Stimulated activated CD8-positive, alpha-beta memory T cell treated with anti-CD3 and anti-CD28 coated beads, Interleukin-12 subunit alpha, Interleukin-12 subunit beta, amount 100 ng/mL, for 1 hour (primary cell): Measurements from ENCODE around the gene CDAN1.
"Not testable (repeated sequence)": the region's sequence is repeated elsewhere in the genome, so short reads cannot be mapped to it uniquely, and the experiment has no call there.

ENCODE experiments used
- DNase-seq: peaks from one replicate; pipeline ENCODE4 v3.0.0-alpha.2; 2020; ENCODE audit warnings: low read depth

Gene CDAN1

DNA sequence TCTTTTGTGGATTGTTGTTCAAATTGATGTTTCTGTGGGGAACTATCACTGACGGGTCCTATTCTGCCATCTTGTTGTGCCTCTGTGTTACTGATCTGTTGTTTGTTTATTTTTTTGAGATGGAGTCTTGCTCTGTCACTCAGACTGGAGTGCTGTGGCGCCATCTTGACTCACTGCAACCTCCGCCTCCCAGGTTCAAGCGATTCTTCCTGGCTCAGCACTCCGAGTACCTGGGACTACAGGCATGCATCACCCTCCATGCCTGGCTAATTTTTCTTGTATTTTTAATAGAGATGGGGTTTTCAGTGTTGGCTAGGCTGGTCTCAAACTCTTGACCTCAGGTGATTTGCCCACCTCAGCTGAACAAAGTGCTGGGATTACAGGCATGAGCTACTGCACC is 31.6 kb downstream of the CDAN1 start:
- no peak for DNase-seq

DNA sequence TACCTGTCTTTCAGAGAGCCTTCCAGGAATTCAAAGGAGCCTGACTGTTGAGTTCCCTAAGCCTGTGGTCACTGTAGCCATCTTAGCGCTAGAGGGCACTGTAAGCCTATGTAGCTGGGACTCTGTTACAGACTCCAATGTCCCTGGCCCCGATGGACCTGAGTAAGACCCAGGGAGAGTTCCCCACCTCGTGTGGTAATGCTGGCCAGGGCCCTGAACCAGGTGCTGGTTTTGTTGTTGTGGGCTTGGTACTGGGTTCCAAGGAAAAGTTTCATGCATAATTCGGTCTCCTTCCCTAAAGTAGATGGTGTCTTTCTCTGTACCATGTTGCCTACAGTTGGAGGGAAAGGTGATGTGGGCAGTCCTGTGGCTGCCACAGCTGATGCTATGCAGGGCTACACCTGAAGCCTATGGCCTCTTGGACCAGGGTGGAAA is 32.4 kb downstream of the CDAN1 start:
- DNase-seq: peak; percentile 32

DNA sequence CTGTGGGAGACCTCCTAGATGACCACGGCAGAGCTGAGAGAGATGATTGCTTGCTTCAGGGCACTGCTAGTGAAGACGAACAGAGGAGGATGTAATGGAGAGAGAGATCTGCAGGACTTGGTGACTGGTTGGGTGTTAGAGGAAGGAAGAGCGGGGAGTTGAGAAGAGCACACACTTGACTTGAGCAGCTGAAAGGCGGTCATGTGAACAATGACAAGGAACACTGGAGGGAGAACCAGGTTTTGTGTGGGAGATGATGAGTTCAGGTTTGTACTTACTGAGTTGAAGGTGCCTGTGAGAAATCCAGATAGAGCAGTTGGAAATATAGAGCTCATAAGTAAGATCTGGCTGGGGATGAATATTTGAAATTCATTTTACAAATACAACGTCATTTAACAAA is 40.3 kb downstream of the CDAN1 start:
- no peak for DNase-seq

DNA sequence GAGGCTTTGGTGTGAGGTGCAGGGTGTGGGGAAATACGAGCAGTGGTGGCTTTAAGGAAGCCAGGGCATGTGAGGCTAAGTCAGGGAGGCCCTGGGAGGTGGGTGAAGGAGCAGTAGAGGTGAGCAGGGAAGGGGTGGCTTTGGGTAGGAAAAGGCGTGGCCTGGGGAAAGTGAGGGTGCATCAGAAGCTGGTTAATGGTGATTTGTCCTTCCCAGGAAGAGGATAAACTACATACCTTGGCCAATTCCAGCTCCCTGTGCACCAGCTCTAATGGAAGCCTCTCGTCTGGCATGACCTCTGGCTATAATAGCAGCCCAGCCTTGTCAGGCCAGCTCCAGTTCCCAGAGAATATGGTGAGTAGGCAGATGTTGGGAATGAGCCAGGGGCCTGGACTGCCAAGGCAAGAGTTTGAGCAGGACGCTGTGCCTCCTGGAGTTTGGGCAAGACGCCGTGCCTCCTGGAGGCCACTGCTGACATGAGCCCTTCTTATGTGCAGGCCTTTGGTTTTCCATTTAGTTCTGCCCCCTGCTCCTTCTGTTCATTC is 41.3 kb downstream of the CDAN1 start:
- no peak for DNase-seq

DNA sequence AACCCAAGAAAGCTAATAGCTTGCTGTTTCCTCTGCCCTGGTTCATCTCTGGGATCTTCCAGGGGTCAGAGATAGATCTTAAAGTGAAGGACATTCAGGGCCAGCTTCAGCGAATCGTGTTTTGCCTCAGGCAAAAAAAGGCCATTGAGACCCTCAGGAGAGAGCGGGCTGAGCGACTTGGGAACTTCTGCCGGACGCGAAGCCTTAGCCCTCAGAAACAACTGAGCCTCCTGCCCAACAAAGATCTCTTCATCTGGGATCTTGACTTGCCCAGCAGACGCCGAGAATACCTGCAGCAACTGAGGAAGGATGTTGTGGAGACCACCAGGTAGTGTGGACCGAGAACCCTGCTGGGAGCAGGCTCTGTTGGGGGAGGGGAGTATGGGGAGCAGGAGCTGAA is 42.5 kb downstream of the CDAN1 start:
- no peak for DNase-seq

DNA sequence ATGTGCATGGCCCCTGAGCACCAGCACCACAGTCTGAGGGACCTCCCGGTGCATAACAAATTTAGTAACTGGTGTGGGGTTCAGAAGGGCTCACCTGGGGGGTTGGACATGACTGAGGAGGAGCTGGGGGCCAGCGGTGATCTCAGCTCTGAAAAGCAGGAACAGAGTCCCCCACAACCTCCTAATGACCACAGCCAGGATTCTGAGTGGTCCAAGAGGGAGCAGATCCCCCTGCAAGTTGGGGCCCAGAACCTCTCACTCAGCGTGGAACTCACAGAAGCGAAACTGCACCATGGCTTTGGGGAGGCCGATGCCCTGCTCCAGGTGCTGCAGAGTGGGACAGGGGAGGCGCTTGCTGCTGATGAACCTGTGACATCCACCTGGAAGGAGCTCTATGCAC is 43.0 kb downstream of the CDAN1 start:
- no peak for DNase-seq

DNA sequence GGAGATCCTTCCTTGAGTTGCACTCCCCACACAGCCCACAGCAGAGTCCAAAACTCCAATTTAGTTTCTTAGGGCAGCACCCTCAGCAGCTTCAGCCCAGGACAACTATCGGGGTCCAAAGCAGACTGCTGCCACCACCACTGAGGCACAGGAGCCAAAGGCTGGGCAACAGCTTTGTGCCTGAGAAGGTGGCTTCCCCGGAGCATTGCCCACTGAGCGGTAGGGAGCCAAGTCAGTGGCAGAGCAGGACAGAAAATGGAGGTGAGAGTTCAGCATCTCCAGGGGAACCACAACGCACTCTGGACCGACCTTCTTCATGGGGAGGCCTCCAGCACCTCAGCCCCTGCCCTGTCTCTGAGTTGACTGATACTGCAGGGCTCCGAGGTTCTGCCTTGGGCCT is 43.4 kb downstream of the CDAN1 start:
- no peak for DNase-seq

DNA sequence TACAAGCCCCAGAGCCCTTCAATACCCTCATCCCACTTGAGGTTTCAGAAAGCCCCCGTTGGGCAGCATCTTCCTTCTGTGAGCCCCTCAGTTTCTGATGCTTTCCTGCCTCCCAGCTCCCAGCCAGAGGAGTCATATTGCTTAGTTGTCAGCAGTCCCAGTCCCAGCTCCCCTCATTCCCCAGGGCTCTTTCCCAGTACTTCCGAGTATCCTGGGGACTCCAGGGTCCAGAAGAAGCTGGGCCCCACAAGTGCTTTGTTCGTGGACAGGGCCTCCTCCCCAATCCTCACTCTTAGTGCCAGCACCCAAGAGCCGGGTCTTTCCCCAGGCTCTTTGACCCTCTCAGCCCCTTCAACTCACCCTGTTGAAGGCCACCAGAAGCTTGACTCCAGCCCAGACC is 43.9 kb downstream of the CDAN1 start:
- DNase-seq: no peak

DNA sequence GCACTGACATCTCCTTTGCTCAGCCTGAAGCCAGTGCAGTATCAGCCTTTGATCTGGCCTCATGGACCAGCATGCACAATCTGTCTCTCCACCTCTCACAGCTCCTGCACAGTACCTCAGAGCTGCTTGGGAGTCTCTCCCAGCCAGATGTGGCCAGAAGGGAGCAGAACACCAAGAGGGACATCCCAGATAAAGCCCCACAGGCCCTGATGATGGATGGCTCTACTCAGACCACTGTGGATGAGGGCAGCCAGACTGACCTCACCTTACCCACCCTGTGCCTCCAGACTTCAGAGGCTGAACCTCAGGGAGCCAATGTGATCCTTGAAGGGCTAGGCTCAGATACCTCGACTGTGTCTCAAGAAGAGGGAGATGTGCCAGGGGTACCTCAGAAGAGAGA is 44.4 kb downstream of the CDAN1 start:
- DNase-seq: no peak

DNA sequence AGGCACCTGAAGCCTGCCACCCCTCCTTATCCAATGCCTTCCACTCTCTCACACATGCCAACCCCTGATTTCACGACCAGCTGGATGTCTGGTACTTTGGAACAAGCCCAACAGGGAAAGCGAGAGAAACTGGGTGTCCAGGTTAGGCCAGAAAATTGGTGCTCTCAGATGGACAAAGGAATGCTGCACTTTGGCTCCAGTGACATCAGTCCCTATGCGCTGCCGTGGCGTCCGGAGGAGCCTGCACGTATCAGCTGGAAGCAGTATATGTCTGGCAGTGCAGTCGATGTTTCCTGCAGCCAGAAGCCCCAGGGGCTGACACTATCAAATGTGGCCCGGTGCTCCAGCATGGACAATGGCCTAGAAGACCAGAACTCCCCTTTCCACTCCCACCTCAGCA is 45.2 kb downstream of the CDAN1 start:
- no peak for DNase-seq

DNA sequence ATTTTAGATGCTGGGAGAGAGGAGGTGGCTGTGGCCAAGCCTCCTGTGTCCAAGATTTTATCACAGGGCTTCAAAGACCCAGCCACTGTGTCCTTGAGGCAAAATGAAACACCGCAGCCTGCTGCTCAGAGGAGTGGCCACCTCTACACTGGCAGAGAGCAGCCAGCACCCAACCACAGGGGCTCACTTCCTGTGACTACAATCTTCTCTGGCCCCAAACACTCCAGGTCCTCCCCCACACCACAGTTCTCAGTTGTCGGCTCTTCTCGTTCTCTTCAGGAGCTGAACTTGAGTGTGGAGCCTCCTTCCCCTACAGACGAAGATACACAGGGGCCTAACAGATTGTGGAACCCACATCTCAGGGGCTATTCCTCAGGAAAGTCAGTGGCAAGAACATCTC is 45.6 kb downstream of the CDAN1 start:
- DNase-seq: no peak

DNA sequence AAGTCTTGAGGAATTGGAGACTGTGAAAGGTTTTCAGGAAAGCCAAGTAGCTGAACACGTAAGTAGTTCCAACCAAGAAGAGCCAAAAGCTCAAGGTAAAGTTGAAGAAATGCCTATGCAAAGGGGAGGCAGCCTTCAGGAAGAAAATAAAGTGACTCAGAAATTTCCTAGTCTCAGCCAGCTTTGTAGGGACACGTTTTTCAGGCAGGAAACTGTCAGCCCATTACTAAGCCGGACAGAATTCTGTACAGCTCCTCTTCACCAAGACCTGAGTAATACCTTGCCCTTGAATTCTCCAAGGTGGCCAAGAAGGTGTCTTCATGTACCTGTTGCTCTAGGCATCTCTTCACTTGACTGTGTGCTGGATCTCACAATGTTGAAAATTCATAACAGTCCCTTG is 48.6 kb downstream of the CDAN1 start:
- DNase-seq: no peak

DNA sequence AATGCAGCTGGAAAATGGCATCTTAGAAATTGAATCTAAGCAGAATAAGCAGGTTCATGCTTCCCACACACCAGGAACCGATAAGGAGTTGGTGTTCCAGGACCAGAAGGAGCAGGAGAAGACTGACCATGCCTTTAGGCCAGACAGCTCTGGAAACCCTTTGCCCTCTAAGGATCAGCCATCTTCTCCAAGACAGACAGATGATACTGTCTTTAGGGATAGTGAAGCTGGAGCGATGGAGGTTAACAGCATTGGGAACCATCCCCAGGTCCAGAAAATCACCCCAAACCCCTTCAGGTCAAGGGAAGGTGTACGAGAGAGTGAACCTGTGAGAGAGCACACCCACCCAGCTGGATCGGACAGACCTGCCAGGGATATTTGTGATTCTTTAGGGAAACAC is 49.2 kb downstream of the CDAN1 start:
- no peak for DNase-seq

DNA sequence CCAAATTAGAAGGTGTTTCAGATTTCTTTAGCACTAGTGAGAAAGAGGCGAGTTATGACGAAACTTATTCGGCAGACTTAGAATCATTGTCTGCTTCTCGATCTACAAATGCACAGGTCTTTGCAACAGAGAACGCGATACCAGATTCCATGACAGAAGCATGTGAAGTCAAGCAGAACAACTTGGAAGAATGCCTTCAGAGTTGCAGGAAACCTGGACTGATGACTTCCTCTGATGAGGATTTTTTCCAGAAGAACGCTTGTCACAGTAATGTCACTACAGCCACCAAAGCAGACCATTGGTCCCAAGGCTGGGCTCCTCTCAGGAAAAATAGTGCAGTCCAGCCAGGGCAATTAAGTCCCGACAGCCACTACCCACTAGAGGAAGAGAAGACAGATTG is 50.6 kb downstream of the CDAN1 start:
- no peak for DNase-seq

DNA sequence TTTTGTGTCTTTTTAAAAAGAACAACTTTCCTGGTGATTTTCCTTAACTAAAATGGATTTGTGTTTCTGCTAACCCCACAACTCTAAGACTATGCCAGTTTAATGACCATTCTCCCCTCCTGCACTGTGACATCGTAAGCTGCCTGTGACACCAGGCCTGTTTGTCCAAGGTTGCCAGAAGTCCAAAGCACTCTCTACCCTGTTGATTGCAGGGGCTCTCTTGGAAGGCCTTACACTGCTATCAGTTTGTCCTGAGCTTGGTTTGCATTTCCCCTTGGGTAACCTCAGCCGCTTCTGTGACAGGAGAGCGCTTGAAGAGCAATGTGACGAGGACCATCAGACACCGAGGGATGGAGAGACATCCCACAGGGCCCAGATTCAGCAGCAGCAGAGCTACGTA is 55.8 kb downstream of the CDAN1 start:
- no peak for DNase-seq

DNA sequence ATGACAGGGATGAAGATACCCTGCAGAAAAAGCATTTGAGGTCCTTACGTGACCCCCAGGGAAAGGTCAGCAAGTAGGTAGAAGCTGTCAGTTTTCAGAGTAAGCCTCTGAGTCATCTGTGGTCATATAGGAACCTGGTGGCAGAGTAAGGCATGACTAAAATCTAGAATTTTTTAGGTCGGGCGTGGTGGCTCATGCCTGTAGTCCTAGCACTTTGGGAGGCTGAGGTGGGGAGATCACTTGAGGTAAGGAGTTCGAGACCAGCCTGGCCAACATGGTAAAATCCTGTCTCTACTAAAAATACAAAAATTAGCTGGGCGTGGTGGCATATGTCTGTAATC is 56.8 kb downstream of the CDAN1 start:
- DNase-seq: not testable (repeated sequence)

DNA sequence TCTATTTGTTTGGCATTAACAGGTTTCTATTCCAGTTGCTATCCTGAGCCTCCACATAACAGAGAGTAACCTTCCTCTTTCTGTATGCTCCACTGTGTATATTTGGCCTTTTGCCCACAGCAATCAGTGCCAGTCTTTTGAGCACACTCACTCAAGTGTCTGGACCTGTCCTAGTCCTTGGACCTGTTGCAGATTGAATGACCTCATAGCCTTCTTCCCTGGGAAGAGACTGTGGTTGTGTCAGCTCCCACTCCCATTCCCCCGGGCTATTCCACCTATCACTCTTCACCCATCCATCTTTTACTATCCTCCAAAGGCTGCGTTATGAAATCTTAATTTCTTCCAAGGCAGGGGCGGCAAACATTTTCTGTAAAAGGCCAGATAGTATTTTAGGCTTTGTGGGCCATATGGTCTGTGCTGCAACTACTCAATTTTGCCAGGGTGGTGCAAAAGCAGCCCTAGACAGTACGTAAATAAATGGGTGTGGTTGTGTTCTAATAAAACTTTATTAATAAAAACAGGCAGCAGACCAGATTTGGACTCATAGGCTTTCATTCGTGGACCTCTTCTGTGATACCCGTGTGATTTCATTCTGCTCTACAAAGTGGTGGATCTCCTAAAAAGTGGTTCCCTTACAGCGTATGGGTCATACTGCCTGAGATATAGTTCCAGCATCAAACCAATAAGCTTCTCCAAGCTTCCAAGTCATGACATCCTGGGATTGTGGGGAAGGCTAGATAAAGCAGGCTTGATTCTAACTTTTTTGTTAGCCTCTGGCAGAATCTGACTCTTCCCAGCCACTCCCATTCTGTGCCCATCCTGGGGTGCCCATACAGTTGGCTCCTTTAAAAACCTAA is 57.4 kb downstream of the CDAN1 start:
- DNase-seq: no peak

DNA sequence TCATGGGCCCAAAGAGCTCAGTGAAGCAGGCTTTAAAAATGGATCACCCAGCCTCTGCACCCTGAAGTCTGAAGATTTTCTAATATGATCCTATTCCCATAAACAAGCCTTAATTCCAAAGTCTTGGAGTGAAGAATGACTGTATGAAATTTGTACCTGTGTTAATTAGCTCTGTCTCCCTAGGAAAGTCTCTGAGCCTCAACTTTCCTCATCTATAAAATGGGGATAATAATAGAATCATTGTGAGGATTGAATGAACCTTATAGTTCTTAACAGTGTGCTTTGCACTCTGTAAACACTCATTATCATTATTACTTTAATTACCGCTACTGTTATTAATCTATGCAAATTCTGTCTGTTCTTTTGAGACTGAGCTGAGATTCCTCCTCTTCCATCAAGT is 61.9 kb downstream of the CDAN1 start:
- no peak for DNase-seq

DNA sequence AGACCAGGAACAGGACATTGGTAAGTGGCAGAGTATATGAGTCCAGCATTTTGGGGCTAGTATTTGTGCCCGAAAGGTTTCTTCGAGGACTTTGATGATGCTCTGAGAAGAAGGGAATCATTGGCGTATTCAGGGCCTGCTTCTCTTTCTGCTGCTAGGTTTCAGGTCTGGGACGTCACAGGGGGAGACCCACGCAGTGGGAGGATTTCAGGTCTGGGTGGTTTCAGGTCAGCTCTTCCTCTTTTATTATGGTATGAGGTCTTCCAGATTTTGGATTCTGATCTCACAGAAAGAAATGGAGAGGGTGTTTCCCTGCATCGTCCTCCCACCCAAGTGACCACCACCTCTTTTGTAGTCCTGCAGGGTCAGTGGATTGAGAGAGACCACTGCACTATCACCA is 62.5 kb downstream of the CDAN1 start:
- no peak for DNase-seq
